IMR-90 (cell line): ENCODE measurements around the gene AP4B1. TPM values are rescaled to one million over a fixed set of nuclear protein-coding genes. Genes with fewer than 3 reads are reported as not detected.

Experiments used
- ATAC-seq: fragments of 200-7000 bp; cut with Tn5 transposase; 2 replicates; pipeline ENCODE4 v1.9.1; 2020; ENCODE audit warnings: low read depth, mild to moderate bottlenecking, moderate library complexity
- BruUV-seq: library from RNA; stranded (reverse); fragments of 400-500 nt; replicated peaks from 2 replicates; lab custom pipeline; 2021; lab: Mats Ljungman, UMichigan
- CTCF ChIA-PET: fragments of 300-600 bp; formaldehyde crosslinking; extraction: SDS; loops from one replicate; lab custom pipeline; 2021; ENCODE audit warnings: antibody characterized with exemption; lab: Yijun Ruan, JAX
- POLR2A ChIA-PET: fragments of 300-600 bp; sonication (Branson Sonifier 250); formaldehyde crosslinking; loops from one replicate; lab custom pipeline; 2022; ENCODE audit warnings: antibody characterized with exemption; ENCODE audit not compliant: unreplicated experiment; lab: Charles Lee
- DNase-seq: peaks from one replicate; pipeline ENCODE4 v3.0.0; 2013
- H2AFZ ChIP-seq: replicated peaks from 2 replicates; pipeline ENCODE3; 2013; ENCODE audit warnings: low read length, mild to moderate bottlenecking; ENCODE audit not compliant: poor library complexity
- H2AK5ac ChIP-seq: 2 replicates; pipeline ENCODE4 v1.6.1; 2013; ENCODE audit warnings: low read depth, low read length, inconsistent platforms
- H2AK9ac ChIP-seq: replicated peaks from 2 replicates; pipeline ENCODE3; 2013; ENCODE audit warnings: mild to moderate bottlenecking, low read depth, low read length, moderate library complexity; ENCODE audit not compliant: poor library complexity
- H2BK120ac ChIP-seq: 2 replicates; pipeline ENCODE4 v1.6.1; 2013; ENCODE audit warnings: low read depth, low read length, inconsistent platforms
- H2BK15ac ChIP-seq: 3 replicates; pipeline ENCODE4 v1.6.1; 2013; ENCODE audit warnings: low read depth, low read length, inconsistent platforms
- H2BK20ac ChIP-seq: 2 replicates; pipeline ENCODE4 v1.6.1; 2013; ENCODE audit warnings: low read depth, mild to moderate bottlenecking, inconsistent platforms, low read length, moderate library complexity
- H2BK5ac ChIP-seq: 2 replicates; pipeline ENCODE4 v1.6.1; 2013; ENCODE audit warnings: mild to moderate bottlenecking, low read depth, low read length, inconsistent platforms; ENCODE audit not compliant: poor library complexity, severe bottlenecking
- H3K14ac ChIP-seq: replicated peaks from 2 replicates; pipeline ENCODE4 v1.6.1; 2013; ENCODE audit warnings: low read depth, low read length, inconsistent platforms
- H3K18ac ChIP-seq: 2 replicates; pipeline ENCODE4 v1.6.1; 2013; ENCODE audit warnings: low read depth, low read length, control low read depth
- H3K23ac ChIP-seq: 2 replicates; pipeline ENCODE4 v1.6.1; 2013; ENCODE audit warnings: low read depth, low read length, inconsistent platforms
- H3K27ac ChIP-seq: 2 replicates; pipeline ENCODE4 v1.5.1; 2013; ENCODE audit warnings: mild to moderate bottlenecking, control low read depth, low read length; ENCODE audit not compliant: insufficient read depth
- H3K27me3 ChIP-seq: 2 replicates; pipeline ENCODE4 v1.6.1; 2013; ENCODE audit warnings: low read length; ENCODE audit not compliant: control insufficient read depth, insufficient read depth
- H3K36me3 ChIP-seq: 2 replicates; pipeline ENCODE4 v1.6.1; 2013; ENCODE audit warnings: low read length, mixed read lengths; ENCODE audit not compliant: control insufficient read depth, insufficient read depth
- H3K4ac ChIP-seq: 2 replicates; pipeline ENCODE4 v1.6.1; 2013; ENCODE audit warnings: low read depth, low read length, inconsistent platforms
- H3K4me1 ChIP-seq: 2 replicates; pipeline ENCODE4 v1.6.1; 2013; ENCODE audit warnings: low read length, mixed read lengths; ENCODE audit not compliant: control insufficient read depth, insufficient read depth
- H3K4me2 ChIP-seq: 2 replicates; pipeline ENCODE4 v1.6.1; 2013; ENCODE audit warnings: low read depth, mild to moderate bottlenecking, control low read depth, low read length, moderate library complexity
- H3K4me3 ChIP-seq: 2 replicates; pipeline ENCODE4 v1.5.1; 2013; ENCODE audit warnings: low read depth, mild to moderate bottlenecking, control low read depth, low read length, moderate library complexity; ENCODE audit not compliant: insufficient read depth
- H3K56ac ChIP-seq: 2 replicates; pipeline ENCODE4 v1.6.1; 2013; ENCODE audit warnings: low read length, inconsistent platforms; ENCODE audit not compliant: insufficient read depth; ENCODE audit errors: extremely low read depth
- H3K79me1 ChIP-seq, 2 experiments: 2 replicates each; pipeline ENCODE4 v1.6.1; 2013; ENCODE audit warnings: low read length in 2 of 2, inconsistent platforms in 1 of 2, low read depth in 1 of 2
- H3K9ac ChIP-seq: 2 replicates; pipeline ENCODE4 v1.6.1; 2013; ENCODE audit warnings: low read depth, low read length, control low read depth
- H3K9me1 ChIP-seq: 2 replicates; pipeline ENCODE4 v1.6.1; 2013; ENCODE audit warnings: low read length, inconsistent platforms; ENCODE audit not compliant: insufficient read depth
- H3K9me3 ChIP-seq: 2 replicates; pipeline ENCODE4 v1.6.1; 2013; ENCODE audit warnings: low read length; ENCODE audit not compliant: control insufficient read depth, insufficient read depth
- H4K20me1 ChIP-seq: 2 replicates; pipeline ENCODE4 v1.6.1; 2013; ENCODE audit warnings: low read length, inconsistent platforms; ENCODE audit not compliant: insufficient read depth
- H4K5ac ChIP-seq: 2 replicates; pipeline ENCODE4 v1.6.1; 2013; ENCODE audit warnings: mild to moderate bottlenecking, low read depth, low read length, control low read depth
- H4K8ac ChIP-seq, 2 experiments: 2 replicates each; pipeline ENCODE4 v1.6.1; 2013; ENCODE audit warnings: low read depth in 2 of 2, low read length in 2 of 2, control low read depth in 1 of 2, inconsistent platforms in 1 of 2
- H4K91ac ChIP-seq: 2 replicates; pipeline ENCODE4 v1.6.1; 2013; ENCODE audit warnings: low read depth, low read length, inconsistent platforms; ENCODE audit not compliant: insufficient read depth
- BHLHE40 ChIP-seq: fragments of 150-350 bp; IDR thresholded peaks from 2 replicates; pipeline ENCODE4 v1.6.1; 2016; ENCODE audit warnings: mild to moderate bottlenecking, low read depth, low read length
- CEBPB ChIP-seq: IDR thresholded peaks from 2 replicates; pipeline ENCODE4 v1.6.1; 2012; ENCODE audit warnings: low read depth, low read length, improper control_type of control experiment
- CHD1 ChIP-seq: IDR thresholded peaks from 2 replicates; pipeline ENCODE4 v1.6.1; 2012; ENCODE audit warnings: low read depth, low read length, improper control_type of control experiment
- CTCF ChIP-seq: conservative IDR thresholded peaks from 2 replicates; pipeline ENCODE4 v1.5.1; 2012; ENCODE audit warnings: mild to moderate bottlenecking, low read depth, low read length, improper control_type of control experiment
- ELK1 ChIP-seq: fragments of 150-350 bp; IDR thresholded peaks from 2 replicates; pipeline ENCODE4 v1.6.1; 2016; ENCODE audit warnings: low read depth, mild to moderate bottlenecking, low read length, moderate library complexity, borderline replicate concordance
- FOS ChIP-seq: fragments of 150-350 bp; IDR thresholded peaks from 2 replicates; pipeline ENCODE4 v1.6.1; 2016; ENCODE audit warnings: low read depth, low read length
- MAFK ChIP-seq: IDR thresholded peaks from 2 replicates; pipeline ENCODE4 v1.6.1; 2012; ENCODE audit warnings: low read depth, low read length, improper control_type of control experiment
- MAZ ChIP-seq: IDR thresholded peaks from 2 replicates; pipeline ENCODE4 v1.6.1; 2012; ENCODE audit warnings: low read depth, mild to moderate bottlenecking, low read length, improper control_type of control experiment, moderate library complexity, borderline replicate concordance
- MXI1 ChIP-seq: IDR thresholded peaks from 2 replicates; pipeline ENCODE4 v1.6.1; 2012; ENCODE audit warnings: low read depth, mild to moderate bottlenecking, low read length, moderate library complexity, borderline replicate concordance
- NFE2L2 ChIP-seq: fragments of 150-350 bp; IDR thresholded peaks from 2 replicates; pipeline ENCODE4 v1.6.1; 2016; ENCODE audit warnings: low read depth, mild to moderate bottlenecking, low read length
- POLR2A ChIP-seq: IDR thresholded peaks from 2 replicates; pipeline ENCODE4 v1.6.1; 2012; ENCODE audit warnings: mild to moderate bottlenecking, low read depth, low read length
- RAD21 ChIP-seq: IDR thresholded peaks from 2 replicates; pipeline ENCODE4 v1.6.1; 2012; ENCODE audit warnings: low read length, improper control_type of control experiment
- RCOR1 ChIP-seq: IDR thresholded peaks from 2 replicates; pipeline ENCODE4 v1.6.1; 2012; ENCODE audit warnings: mild to moderate bottlenecking, low read length, improper control_type of control experiment; ENCODE audit not compliant: insufficient replicate concordance
- RFX5 ChIP-seq: IDR thresholded peaks from 2 replicates; pipeline ENCODE4 v1.8.0; 2012; ENCODE audit warnings: low read depth, mild to moderate bottlenecking, low read length, moderate library complexity
- SMC3 ChIP-seq: fragments of 150-350 bp; IDR thresholded peaks from 2 replicates; pipeline ENCODE4 v1.6.1; 2016; ENCODE audit warnings: low read depth, mild to moderate bottlenecking, antibody characterized with exemption, low read length, moderate library complexity
- USF2 ChIP-seq: fragments of 150-350 bp; IDR thresholded peaks from 2 replicates; pipeline ENCODE4 v1.6.1; 2017; ENCODE audit warnings: mild to moderate bottlenecking, antibody characterized with exemption, low read length, low read depth
- WGBS, 2 experiments: methylation state at CpG; one replicate each; pipeline versions ENCODE4 v1.1.5 to v1.1.7; 2013; ENCODE audit warnings: missing lambda C conversion rate in 2 of 2; ENCODE audit not compliant: insufficient read length in 1 of 2; ENCODE audit errors: extremely low coverage in 2 of 2; 5-methylcytosine and 5-hydroxymethylcytosine counted together
- dilution Hi-C: fragments of 300-500 bp; cut with HindIII; formaldehyde crosslinking; loops from one replicate; pipeline ENCODE4 v1.14.3; 2018; ENCODE audit warnings: low sequenced_read_pairs; ENCODE audit not compliant: unreplicated experiment
- in situ Hi-C: fragments of 300-500 bp; cut with MboI; formaldehyde crosslinking; loops from 3 replicates; pipeline ENCODE4 v1.14.3; 2019; ENCODE audit warnings: low sequenced_read_pairs, inconsistent platforms, mixed read lengths
- intact Hi-C: fragments of 100-400 bp; cut with micrococcal nuclease; formaldehyde crosslinking; loops from 2 replicates; pipeline ENCODE4 v1.10.0; 2022
- polyA plus RNA-seq, 3 experiments: library from polyadenylated mRNA; depleted of rRNA; stranded (reverse); fragments of >200 nt; gene quantifications; 2 replicates each; pipeline ENCODE4 v1.2.3, GENCODE V29; 2012; ENCODE audit warnings: low replicate concordance in 1 of 3
- total RNA-seq: library from RNA; depleted of rRNA; stranded (reverse); fragments of >200 nt; gene quantifications from 2 replicates; pipeline ENCODE4 v1.2.3, GENCODE V29; 2012

AP4B1 gene
- total and polyA plus RNA-seq, 2 of the 4 experiments (the other 2 are of a cell fraction) = 15.6 to 18.1 TPM

- no peak overlapping the region for H2BK5ac ChIP-seq
- no peak overlapping the region for H4K5ac ChIP-seq
- H4K91ac ChIP-seq = no peak overlapping the region
- dilution Hi-C loops = no loop called here
- H3K14ac ChIP-seq = no peak overlapping the region
- H4K8ac ChIP-seq = no peak overlapping the region
- TF ChIP-seq CTCF (no peak), MXI1 (no peak), SMC3 (no peak), RCOR1 (no peak), NFE2L2 (no peak), BHLHE40 (no peak), CHD1 (no peak), MAZ (no peak), FOS (no peak), ELK1 (no peak), RAD21 (no peak), MAFK (no peak), RFX5 (no peak), POLR2A (no peak), USF2 (no peak), CEBPB (no peak)
- intact Hi-C loops = no loop called here
- H3K18ac ChIP-seq = no peak overlapping the region
- no peak overlapping the region for H3K9ac ChIP-seq
- H3K56ac ChIP-seq = no peak overlapping the region
- H4K20me1 ChIP-seq = no peaks in the 10 kb centered on the region
- H2AK9ac ChIP-seq = no peak overlapping the region
- in situ Hi-C loops = loop anchor here (25.0 kb wide), 1 partner anchor 433 kb away; no protein-coding TSS in a partner anchor
- no peaks in the 10 kb centered on the region for H3K4me1 ChIP-seq
- H2BK120ac ChIP-seq = no peak overlapping the region
- H3K9me1 ChIP-seq = no peaks in the 10 kb centered on the region
- no peaks in the 10 kb centered on the region for H3K79me1 ChIP-seq
- H3K4me2 ChIP-seq = no peak overlapping the region
- no peak overlapping the region for H2AK5ac ChIP-seq
- no peak overlapping the region for H2BK15ac ChIP-seq
- H2AFZ ChIP-seq = no peak overlapping the region
- BruUV-seq = no TSS peak
- H2BK20ac ChIP-seq = no peak overlapping the region
- H3K36me3 ChIP-seq = no peaks in the 10 kb centered on the region
- ATAC-seq = no peak
- ChIA-PET POLR2A (no interaction called here), CTCF (no interaction called here)
- WGBS, 2 experiments = no CpG with 5 or more reads among the region's 1 CpG
- no peak overlapping the region for H3K27ac ChIP-seq
- H3K23ac ChIP-seq = no peak overlapping the region
- no peaks in the 10 kb centered on the region for H3K27me3 ChIP-seq
- no peak overlapping the region for H3K4me3 ChIP-seq
- no peak overlapping the region for H3K4ac ChIP-seq
- DNase-seq = no peak
- H3K9me3 ChIP-seq = no peaks in the 10 kb centered on the region
Observed at GRCh38 chr1:113854234-113854633, 50.4 kb downstream of the AP4B1 start.
